ENCODE data around the gene TWSG1. TPM values are rescaled to one million over a fixed set of nuclear protein-coding genes. Genes with fewer than 3 reads are reported as not detected.

TWSG1 gene
- total and polyA plus RNA-seq, 9 donors = 36.5 to 66.1 (median 47.9) TPM

DNA sequence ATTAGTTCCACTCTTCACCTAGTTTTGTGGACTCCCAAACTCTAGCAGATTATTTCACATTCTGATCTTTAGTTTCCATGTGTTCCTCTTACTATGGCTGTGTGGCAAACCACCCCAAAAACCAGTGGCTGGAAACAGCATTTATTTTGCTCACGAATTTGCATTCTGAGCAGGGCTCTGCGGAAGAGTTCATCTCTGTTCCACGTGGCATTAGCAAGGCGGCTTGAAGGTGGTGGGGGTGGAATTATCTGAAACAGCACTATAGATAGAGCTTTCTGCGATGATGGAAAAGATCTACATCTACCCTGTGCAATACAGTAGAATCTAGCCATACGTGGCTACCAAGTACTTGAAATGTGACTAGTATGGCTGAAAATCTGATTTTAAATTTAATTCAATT, 5.9 kb downstream of the TWSG1 start:
- Histone ChIP-seq H3K27ac (no peak overlapping the region), H3K4me3 (no peak overlapping the region), H3K4me1 (ENCODE audit: insufficient read depth) (no peaks in the 10 kb centered on the region), H3K27me3 (no peaks in the 10 kb centered on the region), H3K9me3 (no peaks in the 10 kb centered on the region), H3K36me3 (no peaks in the 10 kb centered on the region)
- TF ChIP-seq, protein P1, sequence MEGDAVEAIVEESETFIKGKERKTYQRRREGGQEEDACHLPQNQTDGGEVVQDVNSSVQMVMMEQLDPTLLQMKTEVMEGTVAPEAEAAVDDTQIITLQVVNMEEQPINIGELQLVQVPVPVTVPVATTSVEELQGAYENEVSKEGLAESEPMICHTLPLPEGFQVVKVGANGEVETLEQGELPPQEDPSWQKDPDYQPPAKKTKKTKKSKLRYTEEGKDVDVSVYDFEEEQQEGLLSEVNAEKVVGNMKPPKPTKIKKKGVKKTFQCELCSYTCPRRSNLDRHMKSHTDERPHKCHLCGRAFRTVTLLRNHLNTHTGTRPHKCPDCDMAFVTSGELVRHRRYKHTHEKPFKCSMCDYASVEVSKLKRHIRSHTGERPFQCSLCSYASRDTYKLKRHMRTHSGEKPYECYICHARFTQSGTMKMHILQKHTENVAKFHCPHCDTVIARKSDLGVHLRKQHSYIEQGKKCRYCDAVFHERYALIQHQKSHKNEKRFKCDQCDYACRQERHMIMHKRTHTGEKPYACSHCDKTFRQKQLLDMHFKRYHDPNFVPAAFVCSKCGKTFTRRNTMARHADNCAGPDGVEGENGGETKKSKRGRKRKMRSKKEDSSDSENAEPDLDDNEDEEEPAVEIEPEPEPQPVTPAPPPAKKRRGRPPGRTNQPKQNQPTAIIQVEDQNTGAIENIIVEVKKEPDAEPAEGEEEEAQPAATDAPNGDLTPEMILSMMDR (IDR thresholded peaks at IDR 0.05) = no peak
- TF ChIP-seq POLR2A (IDR thresholded peaks at IDR 0.05) = no peak
- TF ChIP-seq EP300 (IDR thresholded peaks at IDR 0.05) = no peak
- 91 to 96% (median 95%) methylated on average over 6 of the region's 6 CpGs for WGBS, 3 donors
- intact Hi-C loops (cut with DNase I) = no loop called here
- no peak for DNase-seq

DNA sequence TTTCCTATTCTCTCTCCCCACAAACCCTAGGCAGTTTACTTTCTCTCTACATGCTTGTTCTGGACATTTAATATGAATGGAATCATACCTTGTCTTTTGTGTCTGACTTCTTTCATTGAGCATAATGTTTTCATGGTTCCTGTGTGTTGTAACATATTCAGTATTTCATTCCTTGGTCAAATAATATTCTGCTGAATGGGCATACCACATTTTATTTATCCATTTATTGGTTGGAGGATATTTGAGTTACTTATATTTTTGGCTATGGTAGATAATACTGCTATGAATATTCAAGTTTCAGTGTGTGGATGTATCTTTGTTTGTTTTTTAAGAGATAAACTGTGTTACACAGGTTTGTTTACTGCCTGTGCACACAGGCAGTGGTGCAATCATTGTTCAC, 9.0 kb downstream of the TWSG1 start:
- TF ChIP-seq POLR2A (IDR thresholded peaks at IDR 0.05) = no peak
- TF ChIP-seq, protein P1 (IDR thresholded peaks at IDR 0.05) = no peak
- TF ChIP-seq EP300 (IDR thresholded peaks at IDR 0.05) = no peak
- no peak for DNase-seq
- H3K9me3 ChIP-seq = no peaks in the 10 kb centered on the region
- intact Hi-C loops (cut with DNase I) = no loop called here
- no peaks in the 10 kb centered on the region for H3K36me3 ChIP-seq
- no peaks in the 10 kb centered on the region for H3K27me3 ChIP-seq
- no peak overlapping the region for H3K4me3 ChIP-seq
- H3K4me1 ChIP-seq (ENCODE audit: insufficient read depth) = peaks cover 5% of the 10 kb centered on the region
- H3K27ac ChIP-seq = no peak overlapping the region

DNA sequence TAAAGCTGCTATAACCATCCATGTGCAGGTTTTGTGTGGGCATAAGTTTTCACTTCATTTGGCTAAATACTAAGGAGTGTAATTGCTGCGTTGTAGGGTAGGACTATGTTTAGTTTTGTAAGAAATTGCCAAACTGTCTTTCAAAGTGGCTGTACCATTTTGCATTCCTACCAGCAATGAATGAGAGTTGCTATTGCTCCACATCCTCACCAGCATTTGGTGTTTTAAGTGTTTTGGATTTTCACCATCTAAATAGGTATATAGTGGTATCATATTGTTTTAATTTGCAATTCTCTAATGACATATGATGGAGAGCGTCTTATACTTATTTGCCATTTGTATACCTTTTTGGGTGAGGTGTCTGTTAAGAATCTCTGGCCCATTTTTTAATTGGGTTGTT, 12.2 kb downstream of the TWSG1 start:
- Histone ChIP-seq H3K4me3 (no peak overlapping the region), H3K27ac (no peak overlapping the region), H3K36me3 (no peaks in the 10 kb centered on the region), H3K4me1 (ENCODE audit: insufficient read depth) (peaks cover 5% of the 10 kb centered on the region), H3K27me3 (no peaks in the 10 kb centered on the region), H3K9me3 (no peaks in the 10 kb centered on the region)
- 96 to 99% (median 98%) methylated on average over 2 of the region's 2 CpGs for WGBS, 3 donors
- DNase-seq = no peak
- intact Hi-C loops (cut with DNase I) = no loop called here
- TF ChIP-seq POLR2A (IDR thresholded peaks at IDR 0.05) = no peak
- no peak for TF ChIP-seq EP300 (IDR thresholded peaks at IDR 0.05)
- TF ChIP-seq, protein P1 (IDR thresholded peaks at IDR 0.05) = no peak

DNA sequence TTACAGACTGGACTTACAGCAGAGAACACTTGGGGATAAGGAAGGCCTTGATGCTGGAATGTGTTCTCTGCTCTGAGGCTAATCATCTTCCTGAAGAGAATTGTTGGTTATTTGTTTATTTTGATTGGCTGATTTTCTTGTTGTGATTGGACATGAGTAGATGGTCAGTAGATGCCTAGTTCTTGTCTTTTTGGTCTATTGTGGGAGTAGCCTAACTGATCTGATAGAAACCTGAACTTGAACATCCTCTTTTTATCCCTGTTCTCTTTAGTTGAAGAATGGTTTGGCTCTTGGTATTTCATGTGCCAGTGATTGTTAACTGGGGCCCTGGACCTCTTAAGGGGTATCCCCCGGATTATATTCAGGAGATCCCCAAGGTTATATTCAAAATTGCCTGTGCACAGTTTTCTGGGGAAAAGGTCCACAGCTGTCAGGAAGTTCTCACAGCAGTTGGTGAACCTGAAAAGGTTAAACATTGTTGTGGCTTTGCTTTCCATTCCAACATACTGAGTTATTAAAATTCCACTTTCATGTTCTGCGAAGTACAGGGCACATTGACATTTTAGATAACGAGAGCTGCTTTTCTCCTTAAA, 13.6 kb downstream of the TWSG1 start:
- Histone ChIP-seq H3K27me3 (no peaks in the 10 kb centered on the region), H3K36me3 (no peaks in the 10 kb centered on the region), H3K4me1 (ENCODE audit: insufficient read depth) (peaks cover 5% of the 10 kb centered on the region), H3K27ac (no peak overlapping the region), H3K9me3 (no peaks in the 10 kb centered on the region), H3K4me3 (no peak overlapping the region)
- DNase-seq = no peak
- TF ChIP-seq, protein P1 (IDR thresholded peaks at IDR 0.05) = no peak
- TF ChIP-seq EP300 (IDR thresholded peaks at IDR 0.05) (no peak), POLR2A (IDR thresholded peaks at IDR 0.05) (no peak)
- intact Hi-C loops (cut with DNase I) = no loop called here
- 5 to 16% (median 9%) methylated on average over 3 of the region's 3 CpGs for WGBS, 3 donors
